Activated CD8-positive, alpha-beta memory T cell treated with anti-CD3 and anti-CD28 coated beads, Interleukin-2, amount 50 U/mL, for 4 hours (primary cell): ENCODE data around the gene BBS9.

Experiments
- DNase-seq: peaks from one replicate; pipeline ENCODE4 v3.0.0-alpha.2; 2020

BBS9 gene

GRCh38 chr7:33128631-33128989, 754 bp upstream of the BBS9 start:
- no peak for DNase-seq

- DNase-seq: no peak
Measured at GRCh38 chr7:33129806-33130153, 416 bp downstream of the BBS9 start.

GRCh38 chr7:33130184-33130583, 820 bp downstream of the BBS9 start:
- DNase-seq: no peak

GRCh38 chr7:33137103-33137502, 7.7 kb downstream of the BBS9 start:
- DNase-seq: no peak

- DNase-seq: no peak
Measured at GRCh38 chr7:33142585-33142984, 13.2 kb downstream of the BBS9 start.

GRCh38 chr7:33143996-33144718, 14.8 kb downstream of the BBS9 start:
- no peak for DNase-seq

- no peak for DNase-seq
Measured at GRCh38 chr7:33145156-33145555, 15.8 kb downstream of the BBS9 start.

- DNase-seq: no peak
Measured at GRCh38 chr7:33152087-33152486, 22.7 kb downstream of the BBS9 start.

- no peak for DNase-seq
Measured at GRCh38 chr7:33155811-33156210, 26.4 kb downstream of the BBS9 start.

- DNase-seq: no peak
Measured at GRCh38 chr7:33156441-33156840, 27.1 kb downstream of the BBS9 start.

GRCh38 chr7:33157311-33157710, 27.9 kb downstream of the BBS9 start:
- no peak for DNase-seq

GRCh38 chr7:33157781-33158180, 28.4 kb downstream of the BBS9 start:
- DNase-seq: no peak

GRCh38 chr7:33177876-33178275, 48.5 kb downstream of the BBS9 start:
- no peak for DNase-seq

- DNase-seq: no peak
Measured at GRCh38 chr7:33179519-33179918, 50.2 kb downstream of the BBS9 start.

- DNase-seq: no peak
Measured at GRCh38 chr7:33183504-33183903, 54.1 kb downstream of the BBS9 start.

- DNase-seq: no peak
Measured at GRCh38 chr7:33184828-33185227, 55.5 kb downstream of the BBS9 start.

- DNase-seq: no peak
Measured at GRCh38 chr7:33185786-33186185, 56.4 kb downstream of the BBS9 start.

GRCh38 chr7:33186192-33186591, 56.8 kb downstream of the BBS9 start:
- no peak for DNase-seq

- no peak for DNase-seq
Measured at GRCh38 chr7:33190688-33191304, 61.4 kb downstream of the BBS9 start.

GRCh38 chr7:33191340-33191739, 62.0 kb downstream of the BBS9 start:
- DNase-seq: no peak

GRCh38 chr7:33192695-33193291, 63.4 kb downstream of the BBS9 start:
- DNase-seq: no peak

GRCh38 chr7:33193308-33193864, 64.0 kb downstream of the BBS9 start:
- DNase-seq: no peak

GRCh38 chr7:33195264-33195663, 65.9 kb downstream of the BBS9 start:
- no peak for DNase-seq

GRCh38 chr7:33196221-33196620, 66.9 kb downstream of the BBS9 start:
- DNase-seq: no peak
